DND-41 (cell line): Measurements from ENCODE around the gene MTOR.

Experiments used
- ATAC-seq: fragments of 200-7000 bp; cut with Tn5 transposase; 3 replicates; pipeline ENCODE4 v1.9.1; 2021; ENCODE audit warnings: low read depth; ENCODE audit not compliant: insufficient read depth
- DNase-seq: peaks from one replicate; pipeline ENCODE4 v3.0.0-alpha.2; 2020
- H2AFZ ChIP-seq: 2 replicates; pipeline ENCODE4 v1.6.0; 2012; ENCODE audit warnings: low read depth, low read length
- H3K27ac ChIP-seq: 2 replicates; pipeline ENCODE4 v1.5.1; 2012; ENCODE audit warnings: low read length, inconsistent platforms
- H3K27me3 ChIP-seq: fragments of 200-600 bp; sonication (generic); 2 replicates; pipeline ENCODE4 v1.6.0; 2012; ENCODE audit warnings: low read length, mild to moderate bottlenecking, inconsistent platforms; ENCODE audit not compliant: insufficient read depth, poor library complexity
- H3K36me3 ChIP-seq: 2 replicates; pipeline ENCODE4 v1.5.1; 2012; ENCODE audit warnings: low read length, inconsistent platforms; ENCODE audit not compliant: insufficient read depth
- H3K4me1 ChIP-seq: 2 replicates; pipeline ENCODE4 v1.5.1; 2012; ENCODE audit warnings: mild to moderate bottlenecking, low read length; ENCODE audit not compliant: insufficient read depth
- H3K4me2 ChIP-seq: 2 replicates; pipeline ENCODE4 v1.6.0; 2012; ENCODE audit warnings: mild to moderate bottlenecking, moderate library complexity, low read length, inconsistent platforms; ENCODE audit not compliant: insufficient read depth
- H3K4me3 ChIP-seq, 2 experiments: fragments of 200-600 bp in 1 of 2; shearing (Covaris generic) in 1 of 2; 2 replicates each; pipeline ENCODE4 v1.5.1; 2012 to 2016; ENCODE audit warnings: inconsistent platforms in 2 of 2, low read length in 2 of 2, mild to moderate bottlenecking in 2 of 2, low read depth in 1 of 2, moderate library complexity in 1 of 2
- H3K79me2 ChIP-seq: 2 replicates; pipeline ENCODE4 v1.6.0; 2012; ENCODE audit warnings: low read length, inconsistent platforms; ENCODE audit not compliant: insufficient read depth
- H3K9ac ChIP-seq: 2 replicates; pipeline ENCODE4 v1.6.0; 2012; ENCODE audit warnings: low read depth, mild to moderate bottlenecking, inconsistent platforms, low read length, moderate library complexity
- H3K9me3 ChIP-seq: 2 replicates; pipeline ENCODE4 v1.5.1; 2012; ENCODE audit warnings: low read length, moderate library complexity, mild to moderate bottlenecking, inconsistent platforms; ENCODE audit not compliant: insufficient read depth, severe bottlenecking
- H4K20me1 ChIP-seq: 2 replicates; pipeline ENCODE4 v1.6.0; 2012; ENCODE audit warnings: low read length; ENCODE audit not compliant: insufficient read depth
- EZH2 ChIP-seq: IDR thresholded peaks from 3 replicates; pipeline ENCODE4 v1.6.1; 2012; ENCODE audit warnings: borderline replicate concordance, low read depth, mild to moderate bottlenecking, moderate library complexity, low read length, inconsistent platforms; ENCODE audit not compliant: severe bottlenecking
- TF ChIP-seq, protein P1 (sequence below): IDR thresholded peaks from 2 replicates; pipeline ENCODE4 v1.5.1; 2012; ENCODE audit warnings: borderline replicate concordance, low read length, moderate library complexity, mild to moderate bottlenecking; ENCODE audit not compliant: poor library complexity, severe bottlenecking; ENCODE audit errors: extremely low read depth

Gene MTOR

DNA sequence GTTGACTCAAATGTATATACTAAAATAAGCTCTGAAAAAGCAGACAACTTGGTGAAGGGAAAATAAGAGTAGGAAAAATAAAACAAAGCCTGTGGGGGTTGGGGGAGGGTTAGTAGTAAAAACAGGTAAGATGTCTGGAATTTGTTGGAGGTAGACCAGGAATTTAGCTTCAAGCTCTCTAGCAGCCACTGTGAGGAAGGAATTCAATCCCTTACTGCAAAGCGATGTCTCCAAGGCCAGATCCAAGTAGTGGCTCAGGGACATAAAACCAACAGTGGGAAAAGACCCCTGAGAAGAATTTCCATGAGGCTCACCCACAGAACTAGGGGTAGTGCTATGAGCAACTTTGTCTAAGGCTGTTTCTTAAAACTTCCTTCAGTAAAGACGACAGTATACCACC is 65.4 kb downstream of the MTOR start:
- no peak overlapping the region for H3K4me2 ChIP-seq
- no peaks in the 10 kb centered on the region for H3K79me2 ChIP-seq
- H2AFZ ChIP-seq: no peak overlapping the region
- no peak overlapping the region for H3K27ac ChIP-seq
- H3K9me3 ChIP-seq: no peaks in the 10 kb centered on the region
- peaks cover 90% of the 10 kb centered on the region for H3K36me3 ChIP-seq
- no peaks in the 10 kb centered on the region for H3K27me3 ChIP-seq
- ATAC-seq (no peak), DNase-seq (no peak)
- H3K4me1 ChIP-seq: no peaks in the 10 kb centered on the region
- H4K20me1 ChIP-seq: peaks cover 11% of the 10 kb centered on the region
- H3K4me3 ChIP-seq: no peak overlapping the region
- no peak for TF ChIP-seq EZH2
- TF ChIP-seq, protein P1, sequence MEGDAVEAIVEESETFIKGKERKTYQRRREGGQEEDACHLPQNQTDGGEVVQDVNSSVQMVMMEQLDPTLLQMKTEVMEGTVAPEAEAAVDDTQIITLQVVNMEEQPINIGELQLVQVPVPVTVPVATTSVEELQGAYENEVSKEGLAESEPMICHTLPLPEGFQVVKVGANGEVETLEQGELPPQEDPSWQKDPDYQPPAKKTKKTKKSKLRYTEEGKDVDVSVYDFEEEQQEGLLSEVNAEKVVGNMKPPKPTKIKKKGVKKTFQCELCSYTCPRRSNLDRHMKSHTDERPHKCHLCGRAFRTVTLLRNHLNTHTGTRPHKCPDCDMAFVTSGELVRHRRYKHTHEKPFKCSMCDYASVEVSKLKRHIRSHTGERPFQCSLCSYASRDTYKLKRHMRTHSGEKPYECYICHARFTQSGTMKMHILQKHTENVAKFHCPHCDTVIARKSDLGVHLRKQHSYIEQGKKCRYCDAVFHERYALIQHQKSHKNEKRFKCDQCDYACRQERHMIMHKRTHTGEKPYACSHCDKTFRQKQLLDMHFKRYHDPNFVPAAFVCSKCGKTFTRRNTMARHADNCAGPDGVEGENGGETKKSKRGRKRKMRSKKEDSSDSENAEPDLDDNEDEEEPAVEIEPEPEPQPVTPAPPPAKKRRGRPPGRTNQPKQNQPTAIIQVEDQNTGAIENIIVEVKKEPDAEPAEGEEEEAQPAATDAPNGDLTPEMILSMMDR: no peak
- no peak overlapping the region for H3K9ac ChIP-seq

DNA sequence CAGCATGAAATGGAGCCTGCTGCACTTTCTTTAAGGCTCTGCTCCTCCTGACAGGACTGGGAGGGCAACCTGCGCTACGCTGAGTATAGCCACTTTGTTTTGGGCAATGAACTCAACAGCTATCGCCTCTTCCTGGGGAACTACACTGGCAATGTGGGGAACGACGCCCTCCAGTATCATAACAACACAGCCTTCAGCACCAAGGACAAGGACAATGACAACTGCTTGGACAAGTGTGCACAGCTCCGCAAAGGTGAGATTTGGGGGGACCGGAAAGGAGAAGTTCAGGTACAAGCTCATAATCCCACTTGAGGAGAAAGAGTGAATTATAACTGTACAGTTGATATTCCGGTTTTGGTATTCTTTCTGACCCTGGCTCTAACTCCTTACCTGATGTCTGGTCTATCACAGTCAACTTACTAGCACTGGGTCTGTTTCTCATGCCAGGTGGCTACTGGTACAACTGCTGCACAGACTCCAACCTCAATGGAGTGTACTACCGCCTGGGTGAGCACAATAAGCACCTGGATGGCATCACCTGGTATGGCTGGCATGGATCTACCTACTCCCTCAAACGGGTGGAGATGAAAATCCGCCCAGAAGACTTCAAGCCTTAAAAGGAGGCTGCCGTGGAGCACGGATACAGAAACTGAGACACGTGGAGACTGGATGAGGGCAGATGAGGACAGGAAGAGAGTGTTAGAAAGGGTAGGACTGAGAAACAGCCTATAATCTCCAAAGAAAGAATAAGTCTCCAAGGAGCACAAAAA is 67.8 kb downstream of the MTOR start:
- H3K27ac ChIP-seq: no peak overlapping the region
- H3K9me3 ChIP-seq: no peaks in the 10 kb centered on the region
- H3K79me2 ChIP-seq: no peaks in the 10 kb centered on the region
- peaks cover 97% of the 10 kb centered on the region for H3K36me3 ChIP-seq
- H3K4me1 ChIP-seq: no peaks in the 10 kb centered on the region
- ATAC-seq: no peak
- no peak overlapping the region for H3K9ac ChIP-seq
- DNase-seq: peak; percentile 10
- no peak overlapping the region for H3K4me2 ChIP-seq
- no peak for TF ChIP-seq EZH2
- TF ChIP-seq, protein P1: no peak
- no peak overlapping the region for H2AFZ ChIP-seq
- H3K4me3 ChIP-seq: no peak overlapping the region
- peaks cover 14% of the 10 kb centered on the region for H4K20me1 ChIP-seq
- no peaks in the 10 kb centered on the region for H3K27me3 ChIP-seq

DNA sequence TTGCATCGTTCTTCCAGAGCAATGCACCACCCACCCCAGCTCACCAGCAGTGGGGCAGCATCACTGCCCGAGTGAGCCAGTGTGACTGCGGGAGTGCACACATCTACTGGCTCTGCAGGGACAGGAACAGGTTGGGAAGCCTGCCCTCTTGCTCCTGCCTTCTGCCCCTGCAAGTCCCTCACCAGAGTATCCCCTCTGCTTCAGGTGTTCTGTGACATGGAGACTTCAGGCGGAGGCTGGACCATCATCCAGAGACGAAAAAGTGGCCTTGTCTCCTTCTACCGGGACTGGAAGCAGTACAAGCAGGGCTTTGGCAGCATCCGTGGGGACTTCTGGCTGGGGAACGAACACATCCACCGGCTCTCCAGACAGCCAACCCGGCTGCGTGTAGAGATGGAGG is 69.0 kb downstream of the MTOR start:
- Histone ChIP-seq H3K79me2 (no peaks in the 10 kb centered on the region), H3K4me1 (no peaks in the 10 kb centered on the region), H3K4me3 (no peak overlapping the region), H3K9ac (no peak overlapping the region), H3K36me3 (peaks cover 93% of the 10 kb centered on the region), H3K27me3 (no peaks in the 10 kb centered on the region), H3K4me2 (no peak overlapping the region), H3K9me3 (no peaks in the 10 kb centered on the region), H3K27ac (no peak overlapping the region), H4K20me1 (peaks cover 18% of the 10 kb centered on the region), H2AFZ (no peak overlapping the region)
- no peak for TF ChIP-seq EZH2
- TF ChIP-seq, protein P1: no peak
- DNase-seq: no peak
- ATAC-seq: no peak
